HFF-Myc (cell line): ENCODE results near the gene RBPMS2.
"Not testable (repeated sequence)": the region's sequence is repeated elsewhere in the genome, so short reads cannot be mapped to it uniquely, and the experiment has no call there.

Experiments
- DNase-seq: peaks from one replicate; pipeline ENCODE4 v3.0.0-alpha.2; 2011; ENCODE audit warnings: low read depth; ENCODE audit errors: extremely low read depth
- H3K4me3 ChIP-seq: replicated peaks from 2 replicates; pipeline ENCODE4 v1.5.1; 2011; ENCODE audit warnings: low read depth, mild to moderate bottlenecking, control low read depth, low read length
- TF ChIP-seq, protein P1 (sequence below): IDR thresholded peaks from 2 replicates; pipeline ENCODE4 v1.5.1; 2012; ENCODE audit warnings: mild to moderate bottlenecking, low read depth, low read length, control low read depth; ENCODE audit errors: missing control alignments

RBPMS2 gene

DNA sequence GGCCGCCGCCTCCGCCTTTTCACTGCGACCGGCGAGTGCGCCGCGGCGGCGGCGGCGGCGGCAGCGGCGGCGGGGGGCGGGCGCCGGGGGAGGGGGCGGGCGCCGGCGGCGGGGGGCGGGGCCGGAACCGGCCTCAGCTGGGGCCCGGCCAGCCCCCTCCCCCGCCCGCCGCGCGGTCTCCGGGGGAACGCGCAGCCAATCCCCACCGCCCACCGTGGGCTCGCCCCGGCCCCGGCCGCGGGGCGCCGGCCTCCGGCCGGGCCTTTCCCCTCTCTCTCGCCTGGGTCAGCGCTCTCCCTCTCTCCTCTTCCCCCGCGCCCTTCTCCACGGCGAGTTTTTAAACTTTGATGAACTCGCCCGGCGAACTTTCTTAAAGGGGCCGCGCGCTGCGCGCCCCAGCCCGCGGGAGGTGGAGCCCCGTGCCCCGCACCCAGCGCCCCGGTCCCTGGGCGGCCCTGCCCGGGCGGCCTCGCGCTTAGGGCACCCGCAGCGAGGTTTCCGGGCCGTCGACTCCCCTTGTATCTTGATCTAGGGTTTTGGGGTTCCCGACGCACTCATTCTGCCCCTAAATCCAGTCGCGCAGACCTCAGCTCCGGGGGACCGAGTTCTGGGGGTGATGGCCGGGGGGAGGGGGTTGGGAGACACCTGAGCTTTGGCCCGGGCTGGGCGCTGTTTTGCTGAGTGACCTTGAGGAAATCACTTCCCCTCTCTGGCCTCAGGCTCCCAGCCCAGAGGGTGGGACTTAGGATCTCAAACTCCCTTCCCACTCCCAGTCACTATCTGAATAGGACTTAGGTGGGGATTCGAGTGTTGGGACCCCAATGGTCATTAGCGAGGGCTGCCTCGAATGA, at the start of gene RBPMS2:
Gene RBPMS2 (minus strand): TSS at position 39 of the 851 bp plus-strand sequence. CDS start 270 bp downstream, outside the sequence.
- peak within 1 kb of the TSS; percentile 30 for H3K4me3 ChIP-seq
- TF ChIP-seq, protein P1, sequence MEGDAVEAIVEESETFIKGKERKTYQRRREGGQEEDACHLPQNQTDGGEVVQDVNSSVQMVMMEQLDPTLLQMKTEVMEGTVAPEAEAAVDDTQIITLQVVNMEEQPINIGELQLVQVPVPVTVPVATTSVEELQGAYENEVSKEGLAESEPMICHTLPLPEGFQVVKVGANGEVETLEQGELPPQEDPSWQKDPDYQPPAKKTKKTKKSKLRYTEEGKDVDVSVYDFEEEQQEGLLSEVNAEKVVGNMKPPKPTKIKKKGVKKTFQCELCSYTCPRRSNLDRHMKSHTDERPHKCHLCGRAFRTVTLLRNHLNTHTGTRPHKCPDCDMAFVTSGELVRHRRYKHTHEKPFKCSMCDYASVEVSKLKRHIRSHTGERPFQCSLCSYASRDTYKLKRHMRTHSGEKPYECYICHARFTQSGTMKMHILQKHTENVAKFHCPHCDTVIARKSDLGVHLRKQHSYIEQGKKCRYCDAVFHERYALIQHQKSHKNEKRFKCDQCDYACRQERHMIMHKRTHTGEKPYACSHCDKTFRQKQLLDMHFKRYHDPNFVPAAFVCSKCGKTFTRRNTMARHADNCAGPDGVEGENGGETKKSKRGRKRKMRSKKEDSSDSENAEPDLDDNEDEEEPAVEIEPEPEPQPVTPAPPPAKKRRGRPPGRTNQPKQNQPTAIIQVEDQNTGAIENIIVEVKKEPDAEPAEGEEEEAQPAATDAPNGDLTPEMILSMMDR = no peak
- DNase-seq = no peak

DNA sequence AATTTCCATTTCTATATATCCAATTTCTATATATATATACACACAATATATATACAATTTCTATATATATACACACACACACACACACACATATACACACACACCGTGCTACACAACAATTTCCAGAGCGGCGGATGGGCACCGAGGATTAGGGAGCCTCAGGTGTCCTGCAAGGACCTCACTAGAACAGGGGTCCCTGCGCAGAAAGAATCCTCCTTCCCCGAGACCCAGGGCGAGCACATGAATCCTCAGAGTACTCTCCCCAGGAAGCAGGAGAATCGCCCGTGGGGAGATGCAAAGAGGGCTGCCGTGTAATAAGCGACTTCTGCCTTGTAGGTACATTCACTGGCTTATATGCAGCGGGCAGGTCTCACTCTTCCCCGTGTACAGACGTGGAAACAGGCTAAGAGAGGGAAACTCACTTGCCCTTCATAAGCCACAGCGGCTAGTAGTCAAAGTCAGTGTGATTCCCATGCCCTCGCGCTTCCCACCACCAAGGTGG, 49.6 kb upstream of the RBPMS2 start:
- TF ChIP-seq, protein P1 = no peak
- peak overlapping the region; percentile 69 for H3K4me3 ChIP-seq
- DNase-seq = no peak

DNA sequence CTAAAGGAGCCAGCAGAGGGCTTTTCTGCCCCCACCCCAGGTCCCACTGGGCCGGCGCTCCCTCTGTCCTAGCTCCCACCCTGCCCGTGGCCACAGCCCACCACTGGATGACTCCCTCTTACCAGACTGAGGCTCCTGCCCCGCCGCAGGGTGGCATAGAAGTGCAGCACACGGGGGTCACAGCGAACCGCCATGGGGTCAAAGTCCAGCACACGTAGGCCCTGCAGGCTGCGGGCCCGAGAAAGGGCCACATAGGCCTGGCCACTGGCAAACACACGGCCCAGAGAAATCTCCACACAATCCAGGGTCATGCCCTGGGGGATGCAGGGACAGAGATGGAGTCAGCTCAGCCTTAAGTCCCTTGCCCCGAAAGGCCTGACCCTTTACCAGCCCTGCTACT, 41.1 kb upstream of the RBPMS2 start:
- TF ChIP-seq, protein P1 = no peak
- H3K4me3 ChIP-seq = no peak overlapping the region
- DNase-seq = no peak

DNA sequence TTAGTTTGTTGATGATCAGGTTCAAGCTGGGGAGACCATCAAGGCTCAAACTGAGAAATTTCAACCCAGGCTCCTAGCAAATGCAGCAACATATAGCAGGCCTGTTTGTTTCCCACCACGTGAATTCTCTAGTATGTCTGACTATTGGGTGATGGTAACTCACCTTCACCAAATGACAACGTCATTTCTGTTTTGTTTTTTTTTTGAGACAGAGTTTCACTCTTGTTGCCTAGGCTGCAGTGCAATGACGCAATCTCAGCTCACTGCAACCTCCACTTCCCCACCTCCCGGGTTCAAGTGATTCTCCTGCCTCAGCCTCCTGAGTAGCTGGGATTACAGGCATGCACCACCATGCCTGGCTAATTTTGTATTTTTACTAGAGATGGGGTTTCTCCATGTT, 39.6 kb upstream of the RBPMS2 start:
- not testable (repeated sequence) for H3K4me3 ChIP-seq, DNase-seq

DNA sequence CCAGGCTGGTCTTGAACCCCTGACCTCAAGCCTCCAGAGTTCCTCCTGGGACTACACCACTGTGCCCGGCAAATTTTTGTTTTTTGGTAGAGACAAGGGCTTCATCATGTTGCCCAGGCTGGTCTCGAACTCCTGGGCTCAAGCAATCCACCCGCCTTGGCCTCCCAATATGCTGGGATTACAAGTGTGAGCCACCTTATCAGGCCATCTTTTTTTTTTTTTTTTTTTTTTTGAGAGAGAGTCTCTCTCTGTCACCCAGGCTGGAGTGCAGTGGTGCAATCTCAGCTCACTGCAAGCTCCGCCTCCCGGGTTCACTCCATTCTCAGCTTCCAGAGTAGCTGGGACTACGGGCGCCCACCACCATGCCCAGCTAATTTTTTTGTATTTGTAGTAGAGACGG, 38.9 kb upstream of the RBPMS2 start:
- DNase-seq, H3K4me3 ChIP-seq: not testable (repeated sequence)

DNA sequence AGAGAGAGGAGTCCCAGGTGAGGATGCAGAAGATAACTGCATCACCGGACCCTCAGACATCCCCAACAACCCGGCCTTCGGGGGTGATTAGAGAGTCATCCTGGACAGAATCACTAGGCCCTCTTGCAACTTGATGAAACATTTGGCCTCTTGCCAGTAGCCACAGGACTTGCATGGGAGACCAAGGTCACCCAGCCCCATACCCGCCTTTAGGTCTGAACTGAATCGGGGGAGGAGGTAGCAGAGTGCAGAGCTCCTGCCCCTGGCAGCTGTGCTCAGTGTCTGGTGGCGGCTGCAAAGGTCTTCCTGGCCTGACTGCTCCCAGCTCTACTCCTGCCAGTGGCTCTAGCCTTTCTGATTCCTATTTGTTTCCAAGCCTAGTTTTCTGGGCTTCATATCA, 37.7 kb upstream of the RBPMS2 start:
- TF ChIP-seq, protein P1 = no peak
- DNase-seq = no peak
- H3K4me3 ChIP-seq = no peak overlapping the region

DNA sequence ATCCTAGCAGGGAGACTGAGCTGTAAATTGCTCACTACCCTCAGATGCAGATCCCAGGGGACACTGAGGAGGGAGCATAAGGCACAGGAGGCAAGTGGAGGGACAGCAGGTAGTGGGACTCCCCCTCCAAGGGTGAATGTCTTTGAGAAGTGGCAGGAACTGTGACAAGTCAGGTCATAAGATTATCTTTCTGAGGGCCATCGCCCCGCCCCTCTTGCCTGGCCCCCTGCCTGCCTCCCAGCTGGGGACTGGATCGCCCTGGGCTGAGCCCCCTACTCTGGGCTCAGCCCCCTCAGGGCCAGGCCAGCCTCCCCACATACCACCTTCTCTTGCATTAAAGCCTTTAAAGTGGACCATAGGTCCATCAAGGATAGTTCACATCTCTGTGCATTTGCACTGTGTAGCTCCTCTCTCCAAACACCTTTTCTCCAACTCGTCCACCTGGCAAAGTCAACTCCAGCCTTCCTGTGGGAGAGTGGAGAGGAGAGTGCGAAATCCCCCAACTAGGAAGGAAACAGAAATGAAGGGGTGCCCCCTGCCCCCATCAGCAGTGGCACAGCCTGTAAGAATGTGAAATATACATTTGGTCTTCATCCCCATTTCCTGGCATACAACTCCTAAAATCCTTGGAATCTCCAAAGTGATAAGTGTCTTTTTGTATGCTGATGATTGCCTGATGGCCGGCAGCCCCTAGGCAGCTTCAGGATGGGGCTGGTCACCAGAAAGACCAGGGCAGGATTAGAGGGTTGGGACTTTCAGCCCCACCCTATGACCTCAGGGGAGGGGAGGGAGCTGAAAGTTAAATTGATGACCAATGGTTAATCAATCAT, 35.3 kb upstream of the RBPMS2 start:
- TF ChIP-seq, protein P1 = no peak
- no peak overlapping the region for H3K4me3 ChIP-seq
- no peak for DNase-seq
